Mammary epithelial cell (primary cell): ENCODE results near the gene TMEM184A.

Experiments used
- CTCF ChIP-seq, 2 donors: IDR thresholded peaks in 1 of 2; conservative IDR thresholded peaks in 1 of 2; 2 replicates each; pipeline ENCODE4 v1.5.1; 2011 to 2012; ENCODE audit warnings: inconsistent platforms in 2 of 2, low read length in 2 of 2, mild to moderate bottlenecking in 2 of 2, control low read depth in 1 of 2, low read depth in 1 of 2; ENCODE audit not compliant: insufficient read depth in 1 of 2; ENCODE audit errors: extremely low read depth in 1 of 2
- EZH2 ChIP-seq: IDR thresholded peaks from 2 replicates; pipeline ENCODE4 v1.6.1; 2012; ENCODE audit warnings: low read length, inconsistent platforms, borderline replicate concordance

- no peak for TF ChIP-seq CTCF (conservative IDR thresholded peaks at IDR 0.05 in 1 of 2, IDR thresholded peaks at IDR 0.05 in 1 of 2; ENCODE audit: extremely low read depth in 1 of 2, insufficient read depth in 1 of 2, low read depth in 1 of 2, low read length in 2 of 2)
- TF ChIP-seq EZH2, result no peak
Observed at GRCh38 chr7:1521456-1521855, 34.5 kb downstream of the TMEM184A start.
